GM21515 (cell line): ENCODE measurements around the gene NHLRC2.

Source experiments
- ATAC-seq: cut with Tn5 transposase; IDR thresholded peaks from one replicate; pipeline ENCODE4 v1.9.1; 2021; ENCODE audit not compliant: unreplicated experiment

The NHLRC2 gene

GRCh38 chr10:113965683-113966082 is 111.2 kb downstream of the NHLRC2 start:
- ATAC-seq, result no peak
